GM21786 (cell line): Measurements from ENCODE around the gene IL17C.
A peak's percentile ranks its signal among the peaks of the same experiment; 100 is the strongest.
"Not testable (repeated sequence)": the region's sequence is repeated elsewhere in the genome, so short reads cannot be mapped to it uniquely, and the experiment has no call there.

Source experiments
- ATAC-seq: cut with Tn5 transposase; IDR thresholded peaks from one replicate; pipeline ENCODE4 v1.9.1; 2021; ENCODE audit not compliant: unreplicated experiment

IL17C gene

DNA sequence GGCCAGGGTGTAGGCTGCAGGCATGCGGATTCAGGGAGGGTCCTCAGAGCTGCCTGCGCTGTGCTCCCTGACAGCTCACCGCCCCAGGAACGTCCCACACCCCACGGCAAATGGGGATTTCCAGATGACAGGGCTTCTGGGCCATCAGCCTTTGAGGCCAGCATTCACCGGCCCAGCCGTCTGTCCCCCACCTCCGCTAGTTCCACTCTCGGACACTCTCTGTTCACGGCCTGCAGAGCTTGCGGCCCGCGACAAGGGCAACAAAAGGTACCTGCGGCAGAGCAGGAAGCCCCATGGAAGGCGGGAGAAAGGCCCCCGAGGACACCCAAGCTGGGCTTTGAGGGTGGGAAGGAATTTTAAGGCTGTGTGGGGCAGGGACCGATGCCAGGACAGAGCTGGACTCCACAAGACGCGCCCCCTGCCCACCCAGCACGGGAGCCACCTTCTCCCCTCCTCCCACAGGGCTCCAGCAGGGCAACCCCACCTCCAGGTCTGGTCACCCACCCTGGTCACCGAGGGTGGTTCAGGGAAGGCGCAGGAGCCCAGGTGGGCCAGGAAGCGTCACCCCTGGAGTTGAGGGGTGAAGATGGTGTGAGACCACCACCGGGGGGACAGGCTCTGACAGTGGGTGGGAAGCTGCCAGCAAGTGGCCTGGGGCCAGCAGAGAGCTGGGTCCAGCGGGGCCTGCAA, 18.1 kb downstream of the IL17C start:
- ATAC-seq: no peak

DNA sequence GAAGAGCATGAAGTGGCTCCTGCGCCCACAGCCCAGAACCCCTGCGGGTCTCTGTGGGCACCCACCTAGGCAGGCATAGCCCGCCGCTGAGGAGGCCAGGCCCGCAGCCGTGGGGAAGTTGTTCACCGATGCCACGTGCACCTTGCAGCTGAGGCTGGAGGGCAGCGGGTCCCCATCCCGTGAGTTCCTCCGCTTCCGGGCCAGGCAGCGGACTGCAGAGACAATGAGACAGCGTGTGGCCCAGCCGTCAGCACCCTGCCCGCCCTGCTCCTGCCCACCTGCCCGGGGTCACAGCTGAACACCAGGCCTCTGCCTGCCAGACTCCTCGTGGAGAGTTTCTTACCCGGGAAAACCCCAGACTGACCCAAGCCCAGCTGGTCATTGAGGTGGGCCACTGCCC, 19.0 kb downstream of the IL17C start:
- no peak for ATAC-seq

DNA sequence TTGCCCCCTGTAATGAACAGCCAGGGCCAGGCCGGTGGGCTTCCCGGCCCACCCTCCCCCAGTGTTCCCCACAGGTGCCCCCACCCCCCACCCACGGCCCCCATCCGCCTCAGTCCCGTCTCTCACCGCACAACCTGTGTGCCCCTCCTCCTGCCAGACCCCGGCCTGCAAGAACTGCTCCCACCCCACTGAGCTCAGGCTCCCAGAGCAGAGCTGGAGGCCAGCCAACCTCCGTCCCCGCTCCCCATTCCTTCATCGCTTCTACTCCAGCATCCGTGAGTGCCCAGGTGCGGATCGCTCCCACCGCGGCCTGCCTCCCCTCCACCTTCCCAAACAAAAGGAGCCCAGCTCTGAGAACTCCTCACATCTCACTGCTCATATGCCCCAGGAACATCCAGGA, 20.3 kb downstream of the IL17C start:
- no peak for ATAC-seq

DNA sequence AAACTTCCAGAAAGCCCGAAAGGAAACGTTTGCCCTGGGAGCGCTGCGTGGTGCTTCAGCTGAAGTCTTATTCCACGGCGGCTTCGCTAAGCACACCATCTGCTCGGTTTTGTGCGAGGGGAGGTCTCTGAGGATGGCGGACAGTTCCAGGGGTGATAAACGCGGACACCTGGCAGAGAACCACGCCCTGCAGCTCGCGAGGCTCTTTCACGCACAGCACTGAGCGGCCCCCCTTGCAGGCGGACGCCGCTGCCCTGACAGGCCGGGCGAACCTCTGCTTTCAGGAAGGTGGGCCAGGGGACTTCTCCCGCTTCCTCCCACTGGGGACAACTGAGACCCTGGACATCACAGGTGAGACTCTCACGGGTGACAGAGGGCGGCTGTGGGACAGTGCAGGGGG, 20.8 kb downstream of the IL17C start:
- no peak for ATAC-seq

- ATAC-seq: no peak
Observed at GRCh38 chr16:88661468-88661867, 23.1 kb downstream of the IL17C start.

- ATAC-seq: no peak
Observed at GRCh38 chr16:88662222-88662842, 24.0 kb downstream of the IL17C start.

DNA sequence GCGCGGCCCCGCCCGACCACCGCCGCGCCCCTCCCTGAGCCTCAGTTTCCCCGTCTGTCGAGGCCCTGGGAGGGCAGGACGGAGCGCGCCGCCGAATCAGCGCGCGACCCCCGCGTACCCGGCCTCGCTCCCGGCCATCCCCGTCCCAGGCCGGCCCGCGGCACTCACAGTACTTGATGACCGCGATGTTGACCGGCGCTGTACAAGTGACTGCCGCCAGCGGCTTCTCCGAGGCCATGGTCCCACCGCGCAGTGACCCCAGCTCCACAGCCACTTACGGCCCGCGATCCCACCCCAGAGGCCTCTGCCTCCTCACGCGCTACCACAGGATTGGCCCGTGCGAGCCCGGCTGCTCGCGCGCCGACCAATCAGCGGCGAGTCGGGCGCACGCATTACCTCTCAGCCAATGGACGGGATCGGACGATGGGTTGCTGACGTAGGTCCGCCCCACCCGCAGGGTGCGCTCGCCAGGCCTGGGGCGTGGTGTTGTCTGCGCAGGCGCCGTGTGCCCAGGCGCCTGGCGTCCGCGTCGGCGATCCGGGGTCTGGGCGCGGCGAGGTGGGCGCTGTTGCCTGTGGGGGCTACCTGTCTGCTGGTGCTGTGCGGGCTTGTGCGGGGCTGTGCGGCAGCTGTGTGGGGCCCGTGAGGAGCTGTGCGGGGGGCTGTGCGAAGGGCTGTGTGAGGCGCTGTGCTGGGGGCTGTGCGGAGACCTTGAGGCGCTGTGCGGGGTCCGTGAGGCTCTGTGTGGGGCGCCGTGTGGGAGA, 24.7 kb downstream of the IL17C start, which contains the start of gene MVD:
Gene MVD (minus strand): TSS at position 249 of the 764 bp plus-strand sequence. CDS start 11 bp downstream, at position 238.
- ATAC-seq: peak; percentile 94

DNA sequence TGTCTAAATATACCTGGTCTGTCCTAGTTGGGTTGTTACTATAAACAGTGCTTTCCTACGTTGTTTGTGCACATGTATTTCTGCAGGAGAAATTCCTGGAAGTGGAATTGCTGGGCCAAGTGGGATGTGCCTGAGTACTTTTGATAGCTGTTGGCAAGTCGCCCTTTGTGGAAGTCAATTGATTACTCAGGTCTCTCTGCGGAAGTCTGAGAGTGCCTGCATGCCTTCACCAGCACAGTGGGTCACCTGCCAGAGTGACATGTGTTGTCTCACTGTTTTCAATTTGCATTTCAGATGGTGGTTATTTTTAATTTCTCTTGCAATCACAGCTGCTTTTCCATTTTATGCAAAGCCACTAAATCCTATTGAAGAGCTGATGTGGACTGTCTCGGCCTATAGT, 26.8 kb downstream of the IL17C start:
- no peak for ATAC-seq

GRCh38 chr16:88665570-88665969, 27.2 kb downstream of the IL17C start:
- ATAC-seq: no peak

DNA sequence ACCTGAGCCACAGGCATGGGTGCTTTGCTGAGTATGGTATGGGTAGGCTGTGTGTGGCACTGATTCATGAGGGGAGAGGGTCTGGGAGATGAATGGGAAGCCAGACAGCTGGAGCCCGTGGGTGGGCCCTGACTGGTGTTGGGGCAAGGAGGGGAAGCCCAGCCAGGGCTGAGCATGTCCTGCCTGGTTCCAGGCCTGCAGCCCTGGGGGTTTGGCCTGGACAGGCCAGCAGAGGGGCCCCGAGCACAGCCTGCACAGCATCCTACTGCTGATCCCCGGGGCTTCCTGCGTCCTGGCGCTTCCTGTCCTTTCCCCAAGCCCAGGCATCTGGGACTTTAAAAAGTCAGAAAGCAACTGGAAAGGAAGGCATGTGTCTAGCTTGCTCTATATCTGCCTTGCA, 29.1 kb downstream of the IL17C start:
- ATAC-seq: no peak

DNA sequence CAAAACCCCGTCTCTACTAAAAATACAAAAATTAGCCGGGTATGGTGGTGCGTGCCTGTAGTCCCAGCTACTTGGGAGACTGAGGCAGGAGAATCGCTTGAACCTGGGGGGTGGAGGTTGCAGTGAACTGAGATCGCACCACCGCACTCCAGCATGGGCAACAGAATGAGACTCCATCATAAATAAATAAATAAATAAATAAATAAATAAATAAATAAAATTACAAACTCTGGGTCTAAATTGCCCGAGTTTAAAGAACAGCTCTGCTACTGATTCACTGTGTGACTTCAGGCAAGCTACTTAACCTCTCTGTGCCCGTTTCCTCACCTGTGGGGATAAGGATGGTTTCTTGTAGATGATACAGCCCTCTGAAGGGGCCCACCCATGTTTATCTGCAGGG, 31.1 kb downstream of the IL17C start:
- ATAC-seq: not testable (repeated sequence)

- ATAC-seq: no peak
Observed at GRCh38 chr16:88669980-88670379, 31.6 kb downstream of the IL17C start.

- no peak for ATAC-seq
Observed at GRCh38 chr16:88671806-88672205, 33.4 kb downstream of the IL17C start.

DNA sequence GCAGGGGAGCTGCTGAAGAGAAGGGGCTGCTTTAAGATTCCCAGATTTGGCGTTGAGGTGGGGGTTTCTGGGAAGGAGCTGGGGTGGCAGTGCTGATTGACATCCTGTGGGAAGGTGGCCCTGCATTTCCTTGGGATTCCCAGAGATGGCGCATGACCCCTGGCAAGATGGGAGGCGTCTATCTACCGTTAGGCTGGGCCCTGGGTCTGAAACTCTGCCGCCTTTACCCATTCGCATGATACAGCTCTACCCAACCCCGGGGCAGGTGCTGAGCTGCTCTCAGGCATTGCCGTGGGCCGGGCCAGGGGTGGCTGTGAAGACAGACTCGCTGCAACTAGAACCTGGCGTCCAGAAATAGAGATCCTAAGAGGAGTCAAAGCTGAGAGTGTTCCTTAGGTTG, 34.4 kb downstream of the IL17C start:
- ATAC-seq: no peak

GRCh38 chr16:88673716-88674379, 35.5 kb downstream of the IL17C start:
- peak; percentile 76 for ATAC-seq

DNA sequence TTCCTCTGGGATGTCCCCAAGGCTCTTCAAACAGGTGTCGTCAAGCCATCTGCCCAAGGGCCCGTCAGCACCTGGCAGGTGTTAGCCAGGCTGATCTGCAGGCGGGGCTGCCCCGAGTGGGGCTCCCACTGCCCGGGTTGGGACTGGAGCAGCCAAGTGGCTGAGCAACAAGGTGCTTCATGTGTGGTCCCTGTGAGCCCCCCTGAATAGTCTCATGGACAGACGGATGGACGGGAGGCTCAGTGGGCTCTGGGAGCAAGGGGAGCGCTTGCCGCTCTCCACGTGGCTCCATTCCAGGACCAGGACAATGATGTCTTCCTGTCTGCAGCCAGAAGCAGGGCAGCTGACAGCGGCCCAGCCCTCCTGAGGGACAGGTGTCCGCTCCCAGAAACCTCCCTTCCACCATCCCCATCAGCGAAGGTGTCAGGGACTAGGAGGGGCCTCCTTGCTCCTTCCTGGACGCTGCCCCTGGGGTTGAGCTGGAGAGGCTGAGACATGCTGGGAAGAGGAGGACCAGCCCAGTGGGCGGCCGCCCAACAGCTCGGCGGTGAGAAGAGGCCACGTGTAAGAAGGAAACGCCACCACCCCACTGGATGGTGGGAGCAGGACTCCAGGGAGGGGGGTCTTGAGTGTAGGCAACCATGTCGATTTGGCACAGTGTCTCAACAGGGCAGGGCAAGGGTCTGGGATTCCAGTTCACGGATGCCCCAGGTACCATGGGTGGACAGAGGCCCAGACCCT, 38.3 kb downstream of the IL17C start:
- ATAC-seq: no peak

GRCh38 chr16:88677721-88678120, 39.3 kb downstream of the IL17C start:
- ATAC-seq: no peak

DNA sequence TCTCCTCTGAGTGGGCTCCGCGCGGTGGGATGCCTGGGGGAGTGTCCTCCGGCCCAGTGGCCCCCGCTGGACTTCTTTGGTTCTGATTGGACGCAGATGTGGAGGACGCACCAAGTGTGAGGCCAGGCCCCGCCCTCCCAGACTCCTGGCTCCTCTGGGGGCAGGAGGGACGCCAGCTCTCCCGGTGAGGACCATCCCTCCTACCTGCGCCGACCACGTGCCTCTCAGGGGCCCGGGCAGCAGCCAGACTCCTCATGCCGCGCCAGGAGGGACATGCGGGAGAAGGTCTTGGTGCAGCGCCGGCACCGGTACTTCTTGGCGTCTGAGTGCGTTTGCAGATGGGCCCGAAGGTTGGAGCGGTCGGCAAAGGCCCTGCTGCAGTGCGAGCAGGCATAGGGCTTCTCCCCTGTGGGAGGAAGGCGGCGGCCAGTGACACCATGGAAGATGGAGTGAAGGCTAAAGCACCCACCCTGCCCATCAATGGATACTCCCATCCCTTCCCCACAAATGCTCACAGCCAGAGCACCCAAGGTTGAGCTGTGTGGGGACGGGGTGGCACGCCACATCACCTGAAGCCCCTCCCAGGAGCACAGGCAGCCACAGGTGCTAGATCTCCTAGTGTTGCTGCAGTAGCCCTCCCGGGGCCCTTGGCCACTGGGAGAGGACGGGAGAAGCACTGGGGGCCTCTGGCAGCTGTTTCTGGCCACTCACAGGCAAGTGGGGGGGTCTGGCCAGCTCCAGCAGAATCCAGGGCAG, 40.0 kb downstream of the IL17C start:
- ATAC-seq: no peak

DNA sequence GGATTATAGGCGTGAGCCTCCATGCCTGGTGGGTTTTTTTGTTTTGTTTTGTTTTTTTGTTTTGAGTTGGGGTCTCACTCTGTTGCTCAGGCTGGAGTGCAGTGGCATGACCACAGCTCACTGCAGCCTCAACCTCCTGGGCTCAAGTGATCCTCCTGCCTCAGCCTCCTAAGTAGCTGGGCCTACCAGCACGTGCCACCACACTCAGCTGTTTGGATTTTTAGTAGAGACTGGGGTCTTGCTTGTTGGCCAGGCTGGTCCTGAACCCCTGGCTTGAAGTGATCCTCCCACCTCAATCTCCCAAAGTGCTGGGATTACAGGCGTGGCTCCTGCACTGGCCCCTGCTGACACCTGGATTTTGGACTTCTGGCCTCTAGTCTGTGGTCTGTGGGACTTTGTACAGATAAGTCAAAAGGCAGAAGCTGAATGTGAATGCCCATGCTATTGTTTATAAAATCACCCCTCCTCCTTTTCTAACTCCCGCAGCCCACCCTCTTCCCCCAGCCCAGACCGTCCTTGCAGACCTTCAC, 42.2 kb downstream of the IL17C start:
- no peak for ATAC-seq
